B cell (primary cell): ENCODE data around the gene TECTA.

Experiments
- EZH2 ChIP-seq: IDR thresholded peaks from 2 replicates; pipeline ENCODE4 v1.6.1; 2012; ENCODE audit warnings: borderline replicate concordance, low read depth, mild to moderate bottlenecking, moderate library complexity, low read length; ENCODE audit not compliant: insufficient read depth, poor library complexity, severe bottlenecking
- TF ChIP-seq, protein P1 (sequence below): fragments of 200-600 bp; IDR thresholded peaks from one replicate; pipeline ENCODE4 v1.8.0; 2022; ENCODE audit warnings: antibody characterized with exemption, mild to moderate bottlenecking

GRCh38 chr11:121108413-121108812 is 7.4 kb downstream of the TECTA start:
- TF ChIP-seq, protein P1, sequence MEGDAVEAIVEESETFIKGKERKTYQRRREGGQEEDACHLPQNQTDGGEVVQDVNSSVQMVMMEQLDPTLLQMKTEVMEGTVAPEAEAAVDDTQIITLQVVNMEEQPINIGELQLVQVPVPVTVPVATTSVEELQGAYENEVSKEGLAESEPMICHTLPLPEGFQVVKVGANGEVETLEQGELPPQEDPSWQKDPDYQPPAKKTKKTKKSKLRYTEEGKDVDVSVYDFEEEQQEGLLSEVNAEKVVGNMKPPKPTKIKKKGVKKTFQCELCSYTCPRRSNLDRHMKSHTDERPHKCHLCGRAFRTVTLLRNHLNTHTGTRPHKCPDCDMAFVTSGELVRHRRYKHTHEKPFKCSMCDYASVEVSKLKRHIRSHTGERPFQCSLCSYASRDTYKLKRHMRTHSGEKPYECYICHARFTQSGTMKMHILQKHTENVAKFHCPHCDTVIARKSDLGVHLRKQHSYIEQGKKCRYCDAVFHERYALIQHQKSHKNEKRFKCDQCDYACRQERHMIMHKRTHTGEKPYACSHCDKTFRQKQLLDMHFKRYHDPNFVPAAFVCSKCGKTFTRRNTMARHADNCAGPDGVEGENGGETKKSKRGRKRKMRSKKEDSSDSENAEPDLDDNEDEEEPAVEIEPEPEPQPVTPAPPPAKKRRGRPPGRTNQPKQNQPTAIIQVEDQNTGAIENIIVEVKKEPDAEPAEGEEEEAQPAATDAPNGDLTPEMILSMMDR = no peak
- no peak for TF ChIP-seq EZH2
